Measurements from ENCODE around the gene GPR87. TPM values are rescaled to one million over a fixed set of nuclear protein-coding genes. Genes with fewer than 3 reads are reported as not detected.

The GPR87 gene
- total and polyA plus RNA-seq, 12 donors, result not detected

DNA sequence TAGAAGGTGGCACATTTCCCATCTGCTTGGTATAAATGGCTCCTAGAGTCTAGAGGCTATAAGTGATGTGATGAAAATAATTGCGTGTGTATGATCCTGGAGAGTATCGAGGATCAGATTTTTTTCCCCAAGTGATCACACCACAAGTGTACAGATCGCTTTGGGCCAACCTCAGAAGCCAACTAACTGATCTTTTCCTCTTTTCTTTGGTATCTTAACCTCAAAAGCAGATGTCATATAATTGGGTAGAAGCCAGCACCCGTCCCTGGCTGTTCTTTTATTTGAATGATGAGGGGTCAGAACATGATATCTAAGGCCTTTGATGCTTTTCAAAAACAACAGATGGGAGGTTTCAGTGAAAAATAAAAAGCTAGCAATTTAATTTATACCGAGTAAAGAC, 41.5 kb downstream of the GPR87 start:
- TF ChIP-seq CTCF (IDR thresholded peaks at IDR 0.05) (no peak), POLR2A (IDR thresholded peaks at IDR 0.05) (no peak)

GRCh38 chr3:151269631-151270030, 47.0 kb downstream of the GPR87 start:
- intact Hi-C loops (cut with DNase I), result no loop called here

More for the DNA sequence above, 41.5 kb downstream of the GPR87 start:
- DNase-seq, result no peak
- intact Hi-C loops (cut with DNase I), result no loop called here
- Histone ChIP-seq H3K27ac (no peak overlapping the region), H3K36me3 (replicated peaks in 1 of 2) (no peaks in the 10 kb centered on the region), H3K4me1 (replicated peaks in 1 of 2) (no peaks in the 10 kb centered on the region), H3K4me3 (no peak overlapping the region), H3K27me3 (no peaks in the 10 kb centered on the region), H3K9me3 (replicated peaks in 1 of 3) (no peaks in the 10 kb centered on the region)
- 51 to 62% (median 53%) methylated on average over 5 of the region's 5 CpGs for WGBS, 4 donors

GRCh38 chr3:151268267-151269235, 48.1 kb downstream of the GPR87 start:
- H3K9me3 ChIP-seq (replicated peaks in 1 of 3), result no peaks in the 10 kb centered on the region
- 88 to 92% (median 91%) methylated on average over 11 of the region's 11 CpGs for WGBS, 4 donors
- no peaks in the 10 kb centered on the region for H3K4me1 ChIP-seq (replicated peaks in 1 of 2)
- no peaks in the 10 kb centered on the region for H3K27me3 ChIP-seq
- DNase-seq, result no peak
- H3K4me3 ChIP-seq, result no peak overlapping the region
- no peaks in the 10 kb centered on the region for H3K36me3 ChIP-seq (replicated peaks in 1 of 2)
- intact Hi-C loops (cut with DNase I), result no loop called here
- no peak for TF ChIP-seq CTCF (IDR thresholded peaks at IDR 0.05)
- no peak for TF ChIP-seq POLR2A (IDR thresholded peaks at IDR 0.05)
- H3K27ac ChIP-seq, result no peak overlapping the region

More at GRCh38 chr3:151269631-151270030, 47.0 kb downstream of the GPR87 start:
- 75 to 82% (median 80%) methylated on average over 5 of the region's 5 CpGs for whole genome bisulfite sequencing, 4 donors
- Histone ChIP-seq H3K4me3 (no peak overlapping the region), H3K27ac (no peak overlapping the region), H3K36me3 (replicated peaks in 1 of 2) (no peaks in the 10 kb centered on the region), H3K27me3 (no peaks in the 10 kb centered on the region), H3K9me3 (replicated peaks in 1 of 3) (no peaks in the 10 kb centered on the region), H3K4me1 (replicated peaks in 1 of 2) (no peaks in the 10 kb centered on the region)
- DNase-seq, result no peak
- TF ChIP-seq CTCF (IDR thresholded peaks at IDR 0.05), result no peak
- TF ChIP-seq POLR2A (IDR thresholded peaks at IDR 0.05), result no peak

- H3K27ac ChIP-seq, result no peak overlapping the region
- intact Hi-C loops (cut with DNase I), result no loop called here
- no peak for DNase-seq
- no peaks in the 10 kb centered on the region for H3K4me1 ChIP-seq (replicated peaks in 1 of 2)
- H3K9me3 ChIP-seq (replicated peaks in 1 of 3), result no peaks in the 10 kb centered on the region
- H3K4me3 ChIP-seq, result no peak overlapping the region
- TF ChIP-seq CTCF (IDR thresholded peaks at IDR 0.05) (no peak), POLR2A (IDR thresholded peaks at IDR 0.05) (no peak)
- H3K27me3 ChIP-seq, result no peaks in the 10 kb centered on the region
- WGBS, 4 donors, result 89 to 96% (median 93%) methylated on average over 1 of the region's 1 CpG
- H3K36me3 ChIP-seq (replicated peaks in 1 of 2), result no peaks in the 10 kb centered on the region
These were observed 49.6 kb downstream of the GPR87 start for GRCh38 chr3:151267066-151267465.

Data from adrenal gland (tissue), 12 donors.